Raji (cell line): ENCODE results near the gene OR52B6.

Source experiments
- POLR2A ChIP-seq: IDR thresholded peaks from 2 replicates; pipeline ENCODE4 v1.6.1; 2011; ENCODE audit warnings: low read depth, low read length, control low read depth; ENCODE audit not compliant: insufficient read depth

Gene OR52B6, protein sequence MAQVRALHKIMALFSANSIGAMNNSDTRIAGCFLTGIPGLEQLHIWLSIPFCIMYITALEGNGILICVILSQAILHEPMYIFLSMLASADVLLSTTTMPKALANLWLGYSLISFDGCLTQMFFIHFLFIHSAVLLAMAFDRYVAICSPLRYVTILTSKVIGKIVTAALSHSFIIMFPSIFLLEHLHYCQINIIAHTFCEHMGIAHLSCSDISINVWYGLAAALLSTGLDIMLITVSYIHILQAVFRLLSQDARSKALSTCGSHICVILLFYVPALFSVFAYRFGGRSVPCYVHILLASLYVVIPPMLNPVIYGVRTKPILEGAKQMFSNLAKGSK

DNA sequence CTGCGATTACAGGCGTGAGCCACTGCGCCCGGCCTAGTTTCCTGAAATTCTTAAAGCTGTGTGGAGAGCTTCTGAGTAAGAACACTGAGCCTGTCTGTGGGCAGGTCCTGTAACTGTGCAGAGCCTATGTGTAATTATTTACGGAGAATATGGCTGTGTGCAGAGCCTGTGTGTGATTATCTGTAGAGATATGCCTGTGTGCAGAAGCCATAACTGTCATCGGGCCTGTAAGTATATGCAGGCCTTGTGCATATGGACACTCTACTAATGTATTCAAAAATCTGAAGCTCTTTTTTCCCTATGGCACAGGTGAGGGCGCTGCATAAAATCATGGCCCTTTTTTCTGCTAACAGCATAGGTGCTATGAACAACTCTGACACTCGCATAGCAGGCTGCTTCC lies at the start of gene OR52B6:
Gene OR52B6, plus strand, starts transcription at position 301 of the 400 bp plus-strand sequence. Its CDS starts 0 bp downstream, at position 301.
- no peak for TF ChIP-seq POLR2A

DNA sequence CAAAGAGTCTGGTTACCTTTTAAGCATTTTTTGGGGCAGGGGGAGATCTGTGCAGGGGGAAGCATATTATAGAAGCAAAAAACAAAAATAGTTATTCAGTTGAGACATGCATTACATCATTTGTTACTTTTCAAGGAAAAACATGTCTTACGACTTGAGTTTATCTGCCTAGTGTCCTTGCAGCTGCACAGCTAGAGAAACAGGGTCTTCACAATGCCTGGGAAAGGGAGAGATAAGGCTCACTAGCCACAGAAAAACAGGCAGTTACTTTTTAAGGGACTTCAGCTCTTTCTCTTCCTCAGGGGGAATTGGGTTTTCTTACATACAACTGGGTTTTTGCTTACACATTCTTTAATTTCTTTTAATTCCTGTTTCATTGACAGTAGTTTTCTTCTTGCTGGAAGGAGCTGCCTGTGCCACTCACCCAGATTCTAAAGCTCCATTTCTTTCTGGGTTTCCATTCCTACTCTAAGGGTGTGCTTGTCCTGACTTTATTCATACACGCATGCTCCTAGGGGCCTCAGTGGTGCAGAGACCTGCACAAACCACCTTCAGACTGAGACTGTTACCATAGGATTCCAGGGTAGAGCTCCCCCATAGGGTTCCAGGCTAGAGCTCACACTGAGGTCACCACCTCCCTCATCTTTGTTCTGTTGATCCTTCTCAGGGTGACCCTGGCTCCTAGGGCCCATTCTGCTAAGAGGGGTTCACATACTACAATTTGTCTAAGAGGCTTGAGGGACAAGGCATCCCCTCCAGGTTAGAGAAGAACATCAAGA lies 49.4 kb upstream of the OR52B6 start:
- TF ChIP-seq POLR2A, result no peak

DNA sequence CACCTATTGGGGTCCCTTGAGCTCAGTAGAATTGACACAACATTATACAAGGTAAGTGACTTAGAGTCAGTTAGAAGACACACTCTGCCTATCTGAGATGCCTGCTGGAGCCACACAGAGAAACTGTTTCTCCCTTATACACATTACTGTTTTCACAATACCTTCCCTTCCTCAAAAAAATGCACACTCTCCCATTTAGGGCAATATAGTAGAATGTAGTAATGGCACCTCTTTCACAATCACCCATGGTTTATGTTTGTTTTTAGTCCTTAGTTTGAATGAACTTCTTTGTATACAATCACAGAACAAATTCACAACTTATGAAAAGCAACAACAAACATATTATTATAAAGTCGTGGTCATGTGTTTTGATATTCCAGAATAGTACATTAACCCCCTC lies 46.6 kb upstream of the OR52B6 start:
- TF ChIP-seq POLR2A, result no peak

DNA sequence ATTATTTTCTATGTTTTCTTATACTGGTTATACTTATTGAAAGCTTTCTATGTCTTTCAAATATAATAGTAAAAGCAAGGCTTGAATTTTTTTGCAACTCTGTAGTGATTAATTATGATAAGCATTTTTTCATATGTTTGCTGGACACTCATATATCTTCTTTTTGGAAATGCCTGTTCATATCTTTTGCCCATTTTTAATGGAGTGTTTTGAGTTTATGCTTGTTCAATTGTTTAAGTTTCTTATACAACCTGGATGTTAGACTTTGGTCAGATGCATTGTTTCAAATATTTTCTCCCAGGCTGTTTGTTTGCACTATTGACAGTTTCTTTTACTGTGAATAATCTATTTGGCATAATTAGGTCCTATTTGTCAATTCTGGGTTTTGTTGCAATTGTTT lies 44.2 kb upstream of the OR52B6 start:
- no peak for TF ChIP-seq POLR2A

DNA sequence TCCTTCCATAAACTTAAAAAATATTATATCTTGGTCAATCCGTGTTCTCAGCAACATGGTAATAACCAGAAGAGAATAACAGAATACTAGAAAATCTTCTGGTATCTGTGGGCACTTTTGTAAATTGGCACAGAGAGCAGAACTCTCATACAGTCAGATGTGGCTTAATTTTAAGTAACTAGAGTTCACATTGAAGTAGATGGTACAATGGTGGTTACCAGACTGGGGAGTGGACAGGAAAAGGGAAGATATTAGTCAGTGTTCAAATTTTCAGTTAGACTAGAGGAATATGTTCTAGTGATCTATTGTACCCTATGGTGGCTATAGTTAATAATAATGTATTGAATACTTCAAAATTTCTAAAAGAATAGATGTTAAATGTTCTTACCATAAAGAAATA lies 39.2 kb upstream of the OR52B6 start:
- TF ChIP-seq POLR2A, result no peak

DNA sequence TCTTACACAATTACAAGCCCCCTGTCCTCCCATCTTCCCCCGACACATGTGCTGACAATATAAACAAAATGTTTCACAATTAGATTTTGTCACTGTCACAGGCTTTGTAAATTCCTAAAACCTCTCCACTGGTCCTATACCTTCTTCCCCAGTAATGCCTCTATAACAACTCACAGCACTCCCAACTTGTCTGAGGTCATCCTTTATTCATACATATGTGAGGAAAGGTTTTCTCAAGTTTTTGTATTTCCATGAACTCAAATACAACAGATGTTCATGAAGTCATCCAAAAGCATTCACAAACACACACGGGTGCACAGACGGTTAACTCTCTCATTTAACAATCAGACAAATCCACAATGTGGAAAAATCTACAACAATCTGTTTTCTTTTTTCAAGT lies 34.2 kb upstream of the OR52B6 start:
- TF ChIP-seq POLR2A, result no peak

DNA sequence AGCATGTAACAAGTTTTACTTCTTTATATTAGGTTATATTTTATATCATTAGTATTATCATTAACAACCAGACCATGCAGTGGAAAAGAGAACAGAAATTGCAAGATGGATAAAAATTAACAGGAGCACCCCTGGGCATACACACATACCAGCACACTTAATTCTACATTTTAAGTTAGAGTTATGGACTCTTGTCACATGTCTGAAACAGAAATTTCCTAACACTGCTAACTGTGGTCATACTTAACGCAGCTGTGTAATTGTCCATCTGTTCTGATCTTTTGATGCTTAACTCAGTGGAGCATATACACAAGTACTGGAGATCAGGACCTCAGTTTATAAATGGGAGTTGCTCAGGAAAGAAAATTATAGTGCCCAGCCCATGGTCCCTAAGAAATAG lies 32.7 kb upstream of the OR52B6 start:
- no peak for TF ChIP-seq POLR2A

DNA sequence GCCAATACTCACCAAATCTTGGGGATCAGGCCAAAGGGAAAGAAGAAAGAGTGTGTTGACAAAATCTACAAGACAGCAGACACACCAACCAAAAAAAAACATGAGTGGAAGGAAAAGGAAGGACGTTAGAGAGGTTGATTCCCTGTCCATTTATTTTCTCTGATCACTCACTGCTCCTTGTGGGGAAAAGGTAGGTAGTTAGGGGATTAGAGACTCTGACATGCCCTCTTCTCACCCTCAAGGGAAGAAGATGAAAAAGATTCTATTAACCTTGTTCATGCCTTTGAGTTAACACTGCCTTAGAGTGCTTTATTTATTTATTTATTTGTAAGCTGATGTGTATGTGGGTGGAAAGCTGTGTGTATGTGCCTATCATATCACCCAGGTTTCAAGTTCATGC lies 32.2 kb upstream of the OR52B6 start, which contains the start of gene OR52H1:
Gene OR52H1, minus strand, starts transcription at position 101 of the 400 bp plus-strand sequence. CDS start 3,035 bp downstream, outside the sequence.
- TF ChIP-seq POLR2A, result no peak

DNA sequence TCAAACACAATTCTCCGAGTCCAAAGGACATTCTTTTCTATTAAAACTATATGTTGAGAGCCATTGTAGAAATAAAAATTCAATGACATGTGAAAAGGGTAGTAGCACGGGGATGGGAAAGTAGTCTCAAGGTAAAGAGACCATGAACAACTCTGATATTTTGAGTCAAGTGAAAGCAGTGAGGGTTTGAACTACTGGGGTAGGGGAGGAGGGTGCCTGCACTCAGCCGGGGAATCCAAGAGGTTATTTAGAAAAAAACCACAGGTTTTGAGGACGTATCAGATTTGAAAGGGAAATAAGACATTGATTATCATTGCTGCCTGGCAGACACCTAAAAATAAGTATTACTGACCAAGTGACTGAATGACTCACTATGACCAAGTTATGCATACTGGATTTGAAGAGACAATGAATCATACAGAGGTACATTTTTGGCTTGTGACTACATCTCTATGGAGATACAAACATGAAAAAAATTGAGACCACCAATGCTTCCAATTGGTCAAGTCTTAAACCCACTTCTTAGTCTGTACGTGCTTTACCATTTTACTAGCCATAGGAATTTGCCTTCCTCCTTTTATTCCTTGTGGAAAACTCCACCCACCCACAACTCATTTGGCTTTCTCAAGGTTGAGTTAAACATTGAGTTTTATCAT lies 30.1 kb upstream of the OR52B6 start:
- no peak for TF ChIP-seq POLR2A

DNA sequence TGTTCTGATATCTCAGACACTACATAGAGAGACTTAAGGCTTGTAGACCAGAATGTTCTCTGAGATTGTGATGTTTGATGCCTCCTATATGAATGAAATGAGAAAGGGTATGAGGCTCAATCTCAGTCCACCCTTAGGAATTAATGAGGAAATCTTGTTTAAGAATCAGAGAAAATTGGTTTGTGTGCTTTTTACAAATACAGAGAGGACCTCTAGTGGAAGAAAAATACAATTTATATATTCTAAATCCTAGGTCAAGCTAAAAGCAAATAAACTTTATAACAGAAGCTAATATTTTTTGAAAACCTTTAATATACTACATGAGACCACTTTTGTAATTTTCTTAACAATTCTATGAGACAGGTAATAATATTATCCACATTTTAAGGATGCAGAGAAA lies 27.3 kb upstream of the OR52B6 start:
- TF ChIP-seq POLR2A, result no peak

DNA sequence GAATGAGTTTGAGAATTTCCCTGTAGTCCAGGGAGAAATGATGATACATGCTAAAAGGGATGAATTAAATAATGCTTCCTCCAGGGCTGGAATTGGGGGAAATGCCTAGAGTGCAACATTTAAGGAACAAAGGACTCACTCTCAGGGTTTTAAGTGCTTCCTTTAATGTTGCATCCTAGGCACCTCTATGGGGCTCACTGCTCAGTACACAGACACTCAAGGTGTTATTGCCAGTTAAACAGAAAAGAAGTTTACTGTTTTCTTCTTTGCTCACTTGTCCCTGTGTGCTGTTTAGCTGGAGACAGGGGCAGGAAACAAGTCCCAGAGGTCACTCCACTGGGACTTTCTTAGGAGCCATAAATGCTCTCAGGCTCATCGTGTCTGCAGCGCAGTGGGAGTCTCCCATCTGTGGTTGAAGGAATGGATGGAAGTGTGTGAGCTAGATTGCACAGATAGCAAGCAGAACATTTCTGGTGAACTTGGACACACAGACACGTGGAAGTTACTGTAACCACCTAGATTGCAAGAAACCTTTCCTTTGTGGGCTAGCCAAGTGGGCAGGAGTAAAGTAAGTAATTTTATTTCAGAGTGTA lies 24.0 kb upstream of the OR52B6 start:
- no peak for TF ChIP-seq POLR2A

DNA sequence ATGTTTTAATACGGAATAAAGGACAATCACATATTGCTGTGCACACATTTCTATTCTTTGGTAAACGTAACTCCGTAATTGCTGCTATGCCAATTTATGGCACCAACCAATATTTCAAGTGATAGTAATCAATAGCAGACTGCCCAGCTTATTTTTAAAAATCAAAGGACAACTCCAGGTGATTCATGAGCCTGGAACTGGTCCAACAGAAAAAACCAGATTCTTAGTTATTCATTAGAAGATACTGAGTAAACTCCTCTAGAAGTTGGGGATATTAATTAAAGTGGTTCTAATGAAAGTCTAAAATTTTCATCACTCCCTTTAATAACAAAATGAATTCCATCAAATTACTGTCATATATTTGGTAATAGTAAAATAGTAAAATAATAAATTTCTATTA lies 22.9 kb upstream of the OR52B6 start:
- no peak for TF ChIP-seq POLR2A

DNA sequence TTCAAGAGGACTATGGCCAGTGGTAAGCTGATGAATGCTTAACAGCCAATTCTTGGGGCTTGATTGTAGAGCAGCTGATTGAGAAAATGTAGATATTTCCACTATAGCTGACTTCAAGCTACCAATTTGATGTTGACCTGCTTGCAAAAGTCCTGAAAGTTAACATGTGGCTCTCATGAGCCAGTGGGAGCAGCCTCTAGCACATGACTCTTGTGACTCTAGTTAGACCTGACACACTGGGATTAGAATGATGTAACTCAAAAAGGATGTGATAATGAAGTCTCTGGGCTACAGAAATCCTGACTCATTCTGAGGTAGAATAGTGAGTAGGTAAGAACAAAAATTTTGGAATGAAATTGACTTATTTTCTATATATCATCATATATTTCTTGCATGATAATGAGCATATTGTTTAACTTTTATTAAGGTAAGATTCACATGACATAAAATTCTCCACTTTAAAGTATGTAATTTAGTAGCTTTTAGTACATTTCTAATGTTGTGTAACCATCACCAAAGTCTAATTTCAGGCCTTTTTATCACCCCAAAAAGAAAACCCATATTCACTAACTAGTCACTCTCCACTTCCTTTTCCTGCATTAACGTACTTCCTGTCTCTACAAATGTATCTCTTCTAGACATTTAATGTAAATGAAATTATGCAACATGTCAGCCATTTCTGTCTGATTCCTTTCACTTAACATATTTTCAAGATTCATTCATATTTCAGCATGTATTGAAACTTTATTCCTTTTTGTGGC lies 16.2 kb upstream of the OR52B6 start:
- no peak for TF ChIP-seq POLR2A

DNA sequence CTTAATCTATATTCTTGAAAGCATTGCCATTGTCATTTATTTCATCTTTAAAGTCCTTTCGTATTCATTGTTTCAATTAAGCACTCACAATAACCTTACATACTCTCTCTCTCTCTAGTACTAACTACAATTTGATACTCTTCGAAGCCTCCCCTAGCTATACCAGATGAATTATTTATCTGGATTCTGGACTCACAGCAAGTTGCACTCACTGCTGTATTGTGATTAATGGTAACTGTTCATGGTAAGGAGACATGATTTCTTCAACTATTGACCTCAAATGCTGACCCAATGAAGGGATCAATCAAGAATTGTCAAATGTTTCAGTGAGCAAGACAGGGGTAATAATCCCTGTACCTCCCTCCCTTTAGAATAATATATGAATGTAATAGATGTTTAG lies 6.0 kb upstream of the OR52B6 start:
- TF ChIP-seq POLR2A, result no peak

DNA sequence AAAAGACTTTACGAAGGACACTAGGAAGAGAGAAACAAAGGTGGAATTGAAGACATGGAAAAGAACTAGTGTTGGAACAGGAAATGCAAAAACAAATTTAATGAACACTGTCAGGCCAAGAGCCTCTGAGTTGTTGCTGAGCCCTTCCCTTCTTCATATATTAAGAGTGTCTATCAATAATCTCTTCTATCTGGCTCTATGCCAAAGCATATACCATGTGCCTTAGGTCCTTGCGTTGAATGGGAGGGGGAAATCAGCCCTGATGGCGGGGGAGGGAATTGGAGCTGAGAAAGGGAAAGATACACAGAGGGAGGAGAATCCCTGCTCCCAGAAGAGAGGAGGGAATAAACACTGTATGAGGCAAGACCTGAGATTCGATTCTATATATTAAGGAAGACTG lies 5.5 kb upstream of the OR52B6 start:
- TF ChIP-seq POLR2A, result no peak
